Measurements from ENCODE around the gene TMEM218. TPM values are rescaled to one million over a fixed set of nuclear protein-coding genes. Genes with fewer than 3 reads are reported as not detected.

Gene TMEM218
- total and polyA plus RNA-seq, 3 donors from 2014 or later: 15.1 to 17.7 (median 17.2) TPM

- H3K9me3 ChIP-seq: no peaks in the 10 kb centered on the region
- H3K36me3 ChIP-seq (ENCODE audit: low read depth, missing control alignments): no peaks in the 10 kb centered on the region
- TF ChIP-seq CTCF (IDR thresholded peaks at IDR 0.05): no peak
- no peak for TF ChIP-seq POLR2A (IDR thresholded peaks at IDR 0.05)
- H3K27me3 ChIP-seq: no peaks in the 10 kb centered on the region
- H3K27ac ChIP-seq: no peak overlapping the region
- intact Hi-C loops (cut with DNase I; ENCODE audit: low total_unique reads): no loop called here
- WGBS, 2 donors: 71 to 72% methylated on average over 8 of the region's 8 CpGs
- H3K4me1 ChIP-seq: peaks cover 4% of the 10 kb centered on the region
- DNase-seq: no peak
- no peak overlapping the region for H3K4me3 ChIP-seq
These were observed 28.8 kb upstream of the TMEM218 start for GRCh38 chr11:125140233-125140632.

- no peak for DNase-seq
These were observed 28.4 kb upstream of the TMEM218 start for GRCh38 chr11:125139778-125140177.

GRCh38 chr11:125138966-125139365 is 27.5 kb upstream of the TMEM218 start:
- Histone ChIP-seq H3K9me3 (no peaks in the 10 kb centered on the region), H3K36me3 (ENCODE audit: low read depth, missing control alignments) (no peaks in the 10 kb centered on the region), H3K27me3 (no peaks in the 10 kb centered on the region), H3K27ac (no peak overlapping the region), H3K4me3 (no peak overlapping the region), H3K4me1 (peaks cover 4% of the 10 kb centered on the region)
- TF ChIP-seq CTCF (IDR thresholded peaks at IDR 0.05) (no peak), POLR2A (IDR thresholded peaks at IDR 0.05) (no peak)
- no peak for DNase-seq
- intact Hi-C loops (cut with DNase I; ENCODE audit: low total_unique reads): no loop called here
- WGBS, 2 donors: 78 to 83% methylated on average over 8 of the region's 8 CpGs

More at GRCh38 chr11:125139778-125140177, 28.4 kb upstream of the TMEM218 start:
- no peak overlapping the region for H3K4me3 ChIP-seq
- intact Hi-C loops (cut with DNase I; ENCODE audit: low total_unique reads): no loop called here
- peaks cover 4% of the 10 kb centered on the region for H3K4me1 ChIP-seq
- H3K36me3 ChIP-seq (ENCODE audit: low read depth, missing control alignments): no peaks in the 10 kb centered on the region
- H3K27me3 ChIP-seq: no peaks in the 10 kb centered on the region
- 71 to 87% methylated on average over 3 of the region's 3 CpGs for WGBS, 2 donors
- H3K9me3 ChIP-seq: no peaks in the 10 kb centered on the region
- no peak overlapping the region for H3K27ac ChIP-seq
- TF ChIP-seq CTCF (IDR thresholded peaks at IDR 0.05) (no peak), POLR2A (IDR thresholded peaks at IDR 0.05) (no peak)

- H3K36me3 ChIP-seq (ENCODE audit: low read depth, missing control alignments): no peaks in the 10 kb centered on the region
- H3K4me1 ChIP-seq: no peaks in the 10 kb centered on the region
- intact Hi-C loops (cut with DNase I; ENCODE audit: low total_unique reads): no loop called here
- H3K27me3 ChIP-seq: no peaks in the 10 kb centered on the region
- TF ChIP-seq CTCF (IDR thresholded peaks at IDR 0.05): no peak
- no peak overlapping the region for H3K4me3 ChIP-seq
- no peak overlapping the region for H3K27ac ChIP-seq
- DNase-seq: no peak
- no peaks in the 10 kb centered on the region for H3K9me3 ChIP-seq
These were observed 24.6 kb upstream of the TMEM218 start for GRCh38 chr11:125136001-125136400.

- WGBS, 2 donors: 89 to 93% methylated on average over 7 of the region's 7 CpGs
- TF ChIP-seq CTCF (IDR thresholded peaks at IDR 0.05) (no peak), POLR2A (IDR thresholded peaks at IDR 0.05) (no peak)
- no peaks in the 10 kb centered on the region for H3K9me3 ChIP-seq
- H3K27me3 ChIP-seq: no peaks in the 10 kb centered on the region
- no peak overlapping the region for H3K27ac ChIP-seq
- no peak for DNase-seq
- H3K4me3 ChIP-seq: no peak overlapping the region
- no peaks in the 10 kb centered on the region for H3K36me3 ChIP-seq (ENCODE audit: low read depth, missing control alignments)
- no peaks in the 10 kb centered on the region for H3K4me1 ChIP-seq
- intact Hi-C loops (cut with DNase I; ENCODE audit: low total_unique reads): no loop called here
These were observed 21.2 kb upstream of the TMEM218 start for GRCh38 chr11:125132596-125132995.
